Measurements from ENCODE around the gene DMRTC2. TPM values are rescaled to one million over a fixed set of nuclear protein-coding genes. Genes with fewer than 3 reads are reported as not detected.

Gene DMRTC2
- total RNA-seq = not detected in 2 replicates

GRCh38 chr19:41845001-41845050 lies at the start of gene DMRTC2:
DMRTC2 (plus strand) TSS chr19:41845042; CDS start chr19:41847429, 2,387 bp downstream.

GRCh38 chr19:41796362-41796761 lies 48.5 kb upstream of the DMRTC2 start, which contains the start of gene CEACAM3:
CEACAM3 (plus strand) TSS chr19:41796587; CDS start chr19:41796678, 91 bp downstream.

GRCh38 chr19:41844601-41845000 lies 241 bp upstream of the DMRTC2 start, which contains the start of gene LYPD4:
LYPD4 (minus strand) TSS chr19:41844683; CDS start chr19:41839285, 5,398 bp downstream.

DNA sequence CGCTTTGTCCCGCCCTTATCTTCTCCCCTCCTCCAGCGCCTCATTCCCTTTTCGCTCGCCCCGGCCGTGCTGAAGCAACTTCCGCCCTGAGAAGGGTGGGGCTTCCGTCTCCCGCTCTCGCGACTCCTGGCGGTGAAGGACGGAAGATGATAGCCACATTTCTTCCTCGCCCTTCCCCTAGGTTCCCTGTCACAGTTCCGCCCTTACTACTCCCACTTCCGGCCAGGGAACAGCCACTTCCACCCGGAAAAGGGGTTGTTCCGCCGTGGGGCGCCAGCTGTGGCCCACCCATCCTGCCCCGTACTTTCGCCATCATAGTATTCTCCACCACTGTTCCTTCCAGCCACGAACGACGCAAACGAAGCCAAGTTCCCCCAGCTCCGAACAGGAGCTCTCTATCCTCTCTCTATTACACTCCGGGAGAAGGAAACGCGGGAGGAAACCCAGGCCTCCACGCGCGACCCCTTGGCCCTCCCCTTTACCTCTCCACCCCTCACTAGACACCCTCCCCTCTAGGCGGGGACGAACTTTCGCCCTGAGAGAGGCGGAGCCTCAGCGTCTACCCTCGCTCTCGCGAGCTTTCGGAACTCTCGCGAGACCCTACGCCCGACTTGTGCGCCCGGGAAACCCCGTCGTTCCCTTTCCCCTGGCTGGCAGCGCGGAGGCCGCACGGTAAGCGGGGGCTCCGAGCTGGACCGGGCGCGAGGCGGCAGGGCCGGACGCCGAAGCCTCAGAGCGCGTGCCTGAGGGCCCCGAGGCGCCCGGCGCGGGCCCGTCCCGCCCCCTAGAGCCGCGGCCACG lies 15.0 kb downstream of the DMRTC2 start, which contains the start of gene RPS19:
Gene RPS19 (plus strand): TSS at position 638 of the 801 bp plus-strand sequence. CDS start 520 bp downstream, outside the sequence.

DNA sequence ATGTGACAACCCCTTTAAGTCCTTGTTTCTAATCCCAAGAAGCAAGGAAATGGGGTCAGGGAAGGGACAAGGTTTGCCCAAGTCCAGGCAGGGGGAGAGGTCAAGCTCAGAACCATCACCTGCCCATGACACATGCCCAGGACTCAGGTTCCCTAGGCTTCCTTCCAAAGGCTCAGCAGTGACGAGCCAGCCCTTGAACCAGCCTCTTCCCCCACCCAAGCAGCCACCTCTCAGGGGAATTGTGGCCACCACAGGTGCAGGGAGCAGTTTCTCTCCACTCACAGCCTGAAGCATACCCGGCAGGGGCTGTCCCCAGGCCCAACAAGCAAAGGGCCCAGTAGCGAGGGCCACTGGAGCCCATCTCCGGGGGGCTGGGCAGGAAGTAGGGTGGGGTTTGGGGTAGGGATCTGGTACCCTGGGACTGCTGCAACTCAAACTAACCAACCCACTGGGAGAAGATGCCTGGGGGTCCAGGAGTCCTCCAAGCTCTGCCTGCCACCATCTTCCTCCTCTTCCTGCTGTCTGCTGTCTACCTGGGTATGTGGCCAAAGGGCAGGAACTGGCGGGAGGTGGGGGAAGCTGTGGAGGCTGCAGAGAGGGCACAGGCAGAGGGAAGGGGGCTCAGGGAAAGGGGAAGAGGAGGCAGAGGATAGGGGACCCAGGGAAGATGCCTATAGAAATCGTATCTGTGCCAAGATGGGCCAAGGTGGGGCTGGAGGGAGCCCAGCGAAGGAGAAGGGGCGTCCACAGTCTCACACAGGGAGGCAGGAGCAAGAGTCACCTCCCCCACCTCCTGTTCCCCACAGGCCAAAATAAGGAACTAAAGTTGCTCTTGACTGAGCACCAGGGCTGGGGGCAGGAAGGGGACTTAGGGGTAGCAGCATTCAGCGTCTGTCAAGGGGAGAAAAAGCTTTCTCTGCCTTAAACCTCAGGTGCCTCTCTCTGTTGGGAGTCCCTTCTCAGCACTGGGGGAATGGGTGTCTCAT lies 32.3 kb downstream of the DMRTC2 start, which contains the start of gene CD79A:
Gene CD79A (plus strand): TSS at position 433 of the 986 bp plus-strand sequence. CDS start 26 bp downstream, at position 459.

GRCh38 chr19:41882568-41883462 lies 38.0 kb downstream of the DMRTC2 start, which contains the start of gene ARHGEF1:
ARHGEF1 (plus strand) TSS chr19:41883184; CDS start chr19:41888083, 4,899 bp downstream.

Small RNA genes lying within 50 kb of the gene (small RNA-seq; reads per million reads assigned to genes)
- gene MIR6797 = not detected

Other genes with a start within 250 kb of the DMRTC2 start
- gene CEACAM4, start 218.0 kb upstream of the DMRTC2 start, total RNA-seq = not detected in 2 replicates
- gene CEACAM7, start 156.8 kb upstream of the DMRTC2 start, total RNA-seq = not detected in 2 replicates
- not detected in 2 replicates for gene CEACAM5, start 136.4 kb upstream of the DMRTC2 start, total RNA-seq
- not detected in 2 replicates for gene CEACAM6, start 89.5 kb upstream of the DMRTC2 start, total RNA-seq
- gene CEACAM3, start 48.5 kb upstream of the DMRTC2 start, total RNA-seq = not detected in 2 replicates
- gene LYPD4, start 359 bp upstream of the DMRTC2 start, total RNA-seq = not detected in 2 replicates
- 446 and 467 TPM in 2 replicates for gene RPS19, start 15.2 kb downstream of the DMRTC2 start, total RNA-seq
- 0.12 TPM in 1 of 2 replicates, not detected in the other for gene CD79A, start 32.2 kb downstream of the DMRTC2 start, total RNA-seq
- gene ARHGEF1, start 38.1 kb downstream of the DMRTC2 start, total RNA-seq = 48.1 and 49.5 TPM in 2 replicates
- not detected in 2 replicates for gene ERFL, start 83.4 kb downstream of the DMRTC2 start, total RNA-seq
- gene RABAC1, start 114.3 kb downstream of the DMRTC2 start, total RNA-seq = 109 and 121 TPM in 2 replicates
- not detected in 2 replicates for gene ATP1A3, start 149.2 kb downstream of the DMRTC2 start, total RNA-seq
- 0.12 and 0.32 TPM in 2 replicates for gene GRIK5, start 225.2 kb downstream of the DMRTC2 start, total RNA-seq
- gene ZNF574, start 231.1 kb downstream of the DMRTC2 start, total RNA-seq = 28.2 and 28.4 TPM in 2 replicates

All from hair follicle dermal papilla cell (primary cell).